GM12865 (cell line): ENCODE data around the gene SUGP2.

Experiments
- DNase-seq: peaks from one replicate; pipeline ENCODE4 v3.0.0; 2010; ENCODE audit warnings: low read depth
- H3K4me3 ChIP-seq: 2 replicates; pipeline ENCODE4 v1.5.1; 2011; ENCODE audit warnings: mild to moderate bottlenecking, low read depth, low read length, control low read depth
- TF ChIP-seq, protein P1 (sequence below): IDR thresholded peaks from 2 replicates; pipeline ENCODE4 v1.5.1; 2011; ENCODE audit warnings: low read length, control low read depth, low read depth, inconsistent platforms; ENCODE audit not compliant: insufficient read depth; ENCODE audit errors: missing control alignments

SUGP2 gene

DNA sequence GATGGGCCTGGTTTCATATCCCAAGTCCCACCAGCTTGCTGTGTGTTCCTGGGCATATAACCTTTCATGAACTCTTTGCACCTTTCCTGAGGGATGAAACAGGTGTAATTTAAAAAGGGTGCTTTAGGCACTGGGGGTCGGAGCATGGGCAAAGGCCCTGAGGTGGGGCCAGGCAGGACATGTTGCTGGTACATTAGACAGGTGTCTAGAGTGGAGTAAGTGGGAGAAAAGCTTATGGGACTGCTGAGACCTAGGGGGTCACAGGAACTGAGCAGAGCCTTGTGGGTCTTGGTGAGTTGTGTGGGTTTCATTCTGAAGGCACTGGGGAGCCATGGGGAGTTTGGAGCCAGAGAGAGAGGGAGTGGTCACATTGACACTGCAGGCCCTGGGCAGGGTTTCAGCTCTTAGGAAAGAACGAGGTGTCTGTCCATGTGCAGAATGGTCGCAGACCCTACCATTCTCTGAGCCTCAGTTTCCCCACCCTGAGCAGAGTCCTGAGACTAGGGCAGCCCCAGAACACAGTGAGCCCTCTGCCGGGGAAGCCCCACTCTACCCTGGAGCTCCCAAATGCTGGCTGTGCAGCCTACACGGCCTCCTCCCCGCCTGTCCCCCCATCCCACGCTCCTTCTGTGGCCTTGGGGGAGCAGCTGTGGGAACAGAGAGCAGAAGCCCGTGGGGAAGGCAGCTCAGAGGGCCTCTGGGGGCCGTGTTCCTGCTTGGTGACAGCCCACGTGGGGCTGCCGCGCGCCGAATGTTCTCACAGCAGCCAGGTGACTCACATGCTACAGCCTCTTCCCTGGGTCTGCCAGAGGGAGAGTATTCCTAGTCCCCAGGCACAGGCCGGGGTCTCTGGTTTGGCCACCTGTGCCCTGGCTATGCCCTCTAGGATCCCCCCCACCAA, 85.0 kb downstream of the SUGP2 start:
- no peak for DNase-seq
- TF ChIP-seq, protein P1, sequence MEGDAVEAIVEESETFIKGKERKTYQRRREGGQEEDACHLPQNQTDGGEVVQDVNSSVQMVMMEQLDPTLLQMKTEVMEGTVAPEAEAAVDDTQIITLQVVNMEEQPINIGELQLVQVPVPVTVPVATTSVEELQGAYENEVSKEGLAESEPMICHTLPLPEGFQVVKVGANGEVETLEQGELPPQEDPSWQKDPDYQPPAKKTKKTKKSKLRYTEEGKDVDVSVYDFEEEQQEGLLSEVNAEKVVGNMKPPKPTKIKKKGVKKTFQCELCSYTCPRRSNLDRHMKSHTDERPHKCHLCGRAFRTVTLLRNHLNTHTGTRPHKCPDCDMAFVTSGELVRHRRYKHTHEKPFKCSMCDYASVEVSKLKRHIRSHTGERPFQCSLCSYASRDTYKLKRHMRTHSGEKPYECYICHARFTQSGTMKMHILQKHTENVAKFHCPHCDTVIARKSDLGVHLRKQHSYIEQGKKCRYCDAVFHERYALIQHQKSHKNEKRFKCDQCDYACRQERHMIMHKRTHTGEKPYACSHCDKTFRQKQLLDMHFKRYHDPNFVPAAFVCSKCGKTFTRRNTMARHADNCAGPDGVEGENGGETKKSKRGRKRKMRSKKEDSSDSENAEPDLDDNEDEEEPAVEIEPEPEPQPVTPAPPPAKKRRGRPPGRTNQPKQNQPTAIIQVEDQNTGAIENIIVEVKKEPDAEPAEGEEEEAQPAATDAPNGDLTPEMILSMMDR = no peak
- no peak overlapping the region for H3K4me3 ChIP-seq

DNA sequence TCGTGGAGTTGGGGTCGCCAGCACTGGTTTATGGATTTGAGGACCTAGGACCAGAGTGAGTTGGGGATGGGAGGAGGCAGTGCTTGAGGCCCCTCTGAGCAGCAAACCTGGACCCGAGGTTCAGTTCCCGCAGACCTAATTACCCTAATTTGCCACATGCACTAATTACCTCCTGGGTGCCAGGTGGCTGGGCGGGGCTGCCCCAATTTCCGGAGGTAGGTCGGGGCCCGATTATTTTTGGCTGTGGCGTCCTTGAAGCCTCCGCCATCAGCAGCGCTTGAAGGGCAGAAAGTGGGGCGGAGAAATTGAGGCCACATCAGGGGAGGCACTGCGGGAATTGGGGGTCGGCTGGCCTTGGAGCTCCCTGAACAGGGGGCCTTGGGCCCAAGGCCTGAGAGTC, 86.4 kb downstream of the SUGP2 start:
- no peak overlapping the region for H3K4me3 ChIP-seq
- TF ChIP-seq, protein P1 = no peak
- DNase-seq = peak; percentile 49

DNA sequence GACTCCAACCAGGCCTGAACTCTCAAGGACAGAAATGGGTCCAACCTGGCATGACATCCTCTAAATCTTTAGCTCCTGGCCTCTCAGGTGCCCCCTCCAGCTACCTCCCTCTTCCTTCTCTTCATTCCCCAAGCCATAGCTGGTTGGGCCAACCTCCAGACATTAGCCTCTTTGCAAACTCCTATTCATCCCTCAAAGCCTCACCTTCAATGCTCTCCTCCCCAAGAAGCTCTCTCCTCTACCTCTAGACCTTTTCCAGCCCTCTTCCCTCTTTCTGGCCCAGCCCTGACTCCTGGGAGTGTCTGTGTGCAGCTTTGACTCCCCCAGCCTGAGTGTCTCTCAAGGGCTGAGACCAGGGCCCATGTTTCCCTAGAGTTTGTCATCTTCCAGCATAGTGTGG, 87.0 kb downstream of the SUGP2 start:
- H3K4me3 ChIP-seq = no peak overlapping the region
- DNase-seq = no peak

DNA sequence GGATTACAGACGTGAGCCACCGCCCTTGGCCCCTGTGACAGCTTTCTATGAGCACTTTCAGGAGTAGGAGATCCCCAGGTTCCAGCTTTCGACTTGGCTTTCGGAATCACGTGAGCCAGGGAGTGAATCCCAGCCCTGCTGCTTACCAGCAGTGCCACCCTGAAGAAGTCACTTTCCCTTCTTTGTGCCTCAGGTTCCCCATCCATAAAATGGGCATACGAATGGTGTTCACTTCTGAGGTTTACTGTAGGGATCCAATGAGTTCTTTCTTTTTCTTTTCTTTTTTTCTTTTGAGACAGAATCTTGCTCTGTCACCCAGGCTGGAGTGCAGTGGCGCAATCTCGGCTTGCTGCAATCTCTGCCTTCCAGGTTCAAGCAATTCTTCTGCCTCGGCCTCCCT, 88.0 kb downstream of the SUGP2 start:
- no peak for DNase-seq
- TF ChIP-seq, protein P1 = no peak
- no peak overlapping the region for H3K4me3 ChIP-seq

More for the DNA sequence above, 87.0 kb downstream of the SUGP2 start:
- TF ChIP-seq, protein P1 = no peak

DNA sequence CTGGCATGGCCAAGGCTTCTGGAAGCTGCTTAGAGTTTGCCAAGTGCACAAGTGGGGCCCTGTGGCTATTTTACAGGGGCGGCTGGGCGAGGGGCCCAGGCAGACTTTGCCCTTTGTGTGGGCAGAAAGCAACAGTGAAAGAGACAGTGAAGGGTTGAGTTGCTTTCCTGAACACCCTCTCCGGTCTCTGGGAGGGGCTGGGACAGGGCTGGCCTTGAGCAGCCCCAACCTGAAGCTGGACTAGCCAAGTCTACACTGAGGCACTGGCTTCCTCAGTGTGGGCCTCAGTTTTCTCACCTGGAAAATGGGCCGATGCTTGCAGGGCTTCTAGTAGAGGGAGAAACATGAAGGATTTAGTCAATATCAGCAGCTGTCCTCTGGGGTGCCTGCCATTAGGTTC, 89.9 kb downstream of the SUGP2 start:
- DNase-seq = no peak
- TF ChIP-seq, protein P1 = no peak
- no peak overlapping the region for H3K4me3 ChIP-seq

DNA sequence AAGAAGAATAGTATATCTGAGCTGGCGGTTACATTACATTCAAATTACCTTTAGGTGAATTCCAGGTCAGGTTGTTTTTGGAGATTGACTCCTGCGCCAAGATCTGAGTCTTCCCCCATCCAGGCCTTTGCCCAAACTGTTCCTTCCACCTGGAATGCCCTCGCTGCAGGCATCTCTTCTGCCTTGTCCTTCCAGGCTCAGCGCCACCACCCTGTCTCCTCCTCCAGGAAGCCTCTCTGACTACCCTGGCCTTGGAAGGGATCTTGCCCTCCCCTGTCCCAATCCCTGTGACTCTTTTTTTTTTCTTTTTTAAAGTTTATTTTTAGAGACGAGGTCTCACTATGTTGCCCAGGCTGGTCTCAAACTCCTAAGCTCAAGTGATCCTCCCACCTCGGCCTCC, 90.6 kb downstream of the SUGP2 start:
- no peak overlapping the region for H3K4me3 ChIP-seq
- TF ChIP-seq, protein P1 = no peak

More for the DNA sequence above, 90.6 kb downstream of the SUGP2 start:
- no peak for DNase-seq
